ENCODE results near the gene NUP50. TPM values are rescaled to one million over a fixed set of nuclear protein-coding genes. Genes with fewer than 3 reads are reported as not detected.
"Not testable (repeated sequence)": the region's sequence is repeated elsewhere in the genome, so short reads cannot be mapped to it uniquely, and the experiment has no call there.

The NUP50 gene
- total RNA-seq, 2 donors from 2014 or later = 162 to 184 TPM

GRCh38 chr22:45190202-45190872 lies 26.6 kb downstream of the NUP50 start:
- peaks cover 9% of the 10 kb centered on the region for H3K4me1 Mint-ChIP-seq (ENCODE audit: low read depth)
- H3K27me3 Mint-ChIP-seq (ENCODE audit: low read depth) = no peaks in the 10 kb centered on the region
- H3K27ac Mint-ChIP-seq = no peak overlapping the region
- no peak overlapping the region for H3K4me3 Mint-ChIP-seq
- no peak for DNase-seq
- H3K36me3 Mint-ChIP-seq (ENCODE audit: insufficient read depth in 2 of 2) = peaks cover 0 to 5% of the 10 kb centered on the region in 2 donors
- H3K9me3 Mint-ChIP-seq = no peaks in the 10 kb centered on the region
- ATAC-seq (replicated peaks in 1 of 2) = no peak

- ATAC-seq (replicated peaks in 1 of 2); H3K9me3 Mint-ChIP-seq; DNase-seq; H3K4me1 Mint-ChIP-seq (ENCODE audit: low read depth); H3K27ac Mint-ChIP-seq; H3K27me3 Mint-ChIP-seq (ENCODE audit: low read depth); H3K36me3 Mint-ChIP-seq (ENCODE audit: insufficient read depth in 2 of 2); H3K4me3 Mint-ChIP-seq: not testable (repeated sequence)
Measured at GRCh38 chr22:45191746-45192145, 28.0 kb downstream of the NUP50 start.

GRCh38 chr22:45192701-45193187 lies 29.0 kb downstream of the NUP50 start:
- H3K4me3 Mint-ChIP-seq = no peak overlapping the region
- H3K36me3 Mint-ChIP-seq (ENCODE audit: insufficient read depth in 2 of 2) = no peaks in the 10 kb centered on the region
- DNase-seq = no peak
- H3K4me1 Mint-ChIP-seq (ENCODE audit: low read depth) = no peaks in the 10 kb centered on the region
- no peaks in the 10 kb centered on the region for H3K9me3 Mint-ChIP-seq
- ATAC-seq (replicated peaks in 1 of 2) = no peak
- H3K27ac Mint-ChIP-seq = no peak overlapping the region
- no peaks in the 10 kb centered on the region for H3K27me3 Mint-ChIP-seq (ENCODE audit: low read depth)

GRCh38 chr22:45194686-45195085 lies 31.0 kb downstream of the NUP50 start:
- no peaks in the 10 kb centered on the region for H3K9me3 Mint-ChIP-seq

GRCh38 chr22:45195616-45196015 lies 31.9 kb downstream of the NUP50 start:
- ATAC-seq (replicated peaks in 1 of 2) (no peak), DNase-seq (no peak)
- H3K4me3 Mint-ChIP-seq = no peak overlapping the region
- no peaks in the 10 kb centered on the region for H3K36me3 Mint-ChIP-seq (ENCODE audit: insufficient read depth in 2 of 2)
- no peaks in the 10 kb centered on the region for H3K27me3 Mint-ChIP-seq (ENCODE audit: low read depth)
- no peak overlapping the region for H3K27ac Mint-ChIP-seq
- H3K9me3 Mint-ChIP-seq = no peaks in the 10 kb centered on the region
- H3K4me1 Mint-ChIP-seq (ENCODE audit: low read depth) = no peaks in the 10 kb centered on the region

More at GRCh38 chr22:45194686-45195085, 31.0 kb downstream of the NUP50 start:
- ATAC-seq (replicated peaks in 1 of 2) (no peak), DNase-seq (no peak)
- no peak overlapping the region for H3K4me3 Mint-ChIP-seq
- no peaks in the 10 kb centered on the region for H3K27me3 Mint-ChIP-seq (ENCODE audit: low read depth)
- no peaks in the 10 kb centered on the region for H3K36me3 Mint-ChIP-seq (ENCODE audit: insufficient read depth in 2 of 2)
- H3K4me1 Mint-ChIP-seq (ENCODE audit: low read depth) = no peaks in the 10 kb centered on the region
- no peak overlapping the region for H3K27ac Mint-ChIP-seq

GRCh38 chr22:45196308-45196707 lies 32.6 kb downstream of the NUP50 start:
- Mint-ChIP-seq H3K36me3 (ENCODE audit: insufficient read depth in 2 of 2) (no peaks in the 10 kb centered on the region), H3K9me3 (no peaks in the 10 kb centered on the region), H3K4me1 (ENCODE audit: low read depth) (no peaks in the 10 kb centered on the region), H3K4me3 (no peak overlapping the region), H3K27ac (no peak overlapping the region), H3K27me3 (ENCODE audit: low read depth) (no peaks in the 10 kb centered on the region)
- no peak for ATAC-seq (replicated peaks in 1 of 2)
- DNase-seq = no peak

GRCh38 chr22:45196926-45197605 lies 33.3 kb downstream of the NUP50 start:
- Mint-ChIP-seq H3K4me1 (ENCODE audit: low read depth) (no peaks in the 10 kb centered on the region), H3K9me3 (no peaks in the 10 kb centered on the region), H3K27ac (no peak overlapping the region), H3K36me3 (ENCODE audit: insufficient read depth in 2 of 2) (no peaks in the 10 kb centered on the region), H3K27me3 (ENCODE audit: low read depth) (no peaks in the 10 kb centered on the region), H3K4me3 (no peak overlapping the region)
- no peak for ATAC-seq (replicated peaks in 1 of 2)
- DNase-seq = no peak

- Mint-ChIP-seq H3K27me3 (ENCODE audit: low read depth) (no peaks in the 10 kb centered on the region), H3K36me3 (ENCODE audit: insufficient read depth in 2 of 2) (no peaks in the 10 kb centered on the region), H3K4me3 (no peak overlapping the region), H3K4me1 (ENCODE audit: low read depth) (no peaks in the 10 kb centered on the region), H3K9me3 (no peaks in the 10 kb centered on the region), H3K27ac (no peak overlapping the region)
- no peak for DNase-seq
- no peak for ATAC-seq (replicated peaks in 1 of 2)
Measured at GRCh38 chr22:45197606-45198462, 34.1 kb downstream of the NUP50 start.

- Mint-ChIP-seq H3K27me3 (ENCODE audit: low read depth) (no peaks in the 10 kb centered on the region), H3K36me3 (ENCODE audit: insufficient read depth in 2 of 2) (no peaks in the 10 kb centered on the region), H3K4me1 (ENCODE audit: low read depth) (no peaks in the 10 kb centered on the region), H3K27ac (no peak overlapping the region), H3K9me3 (no peaks in the 10 kb centered on the region), H3K4me3 (no peak overlapping the region)
- DNase-seq (no peak), ATAC-seq (replicated peaks in 1 of 2) (no peak)
Measured at GRCh38 chr22:45198463-45198795, 34.7 kb downstream of the NUP50 start.

- Mint-ChIP-seq H3K4me1 (ENCODE audit: low read depth) (no peaks in the 10 kb centered on the region), H3K36me3 (ENCODE audit: insufficient read depth in 2 of 2) (no peaks in the 10 kb centered on the region), H3K27me3 (ENCODE audit: low read depth) (no peaks in the 10 kb centered on the region), H3K27ac (no peak overlapping the region), H3K9me3 (no peaks in the 10 kb centered on the region), H3K4me3 (no peak overlapping the region)
- ATAC-seq (replicated peaks in 1 of 2) (no peak), DNase-seq (no peak)
Measured at GRCh38 chr22:45199723-45200122, 36.0 kb downstream of the NUP50 start.

GRCh38 chr22:45200230-45200629 lies 36.5 kb downstream of the NUP50 start:
- no peaks in the 10 kb centered on the region for H3K36me3 Mint-ChIP-seq (ENCODE audit: insufficient read depth in 2 of 2)

GRCh38 chr22:45200860-45201511 lies 37.3 kb downstream of the NUP50 start:
- DNase-seq = no peak
- no peak for ATAC-seq (replicated peaks in 1 of 2)
- Mint-ChIP-seq H3K36me3 (ENCODE audit: insufficient read depth in 2 of 2) (no peaks in the 10 kb centered on the region), H3K4me1 (ENCODE audit: low read depth) (no peaks in the 10 kb centered on the region), H3K4me3 (no peak overlapping the region), H3K27ac (no peak overlapping the region), H3K9me3 (no peaks in the 10 kb centered on the region), H3K27me3 (ENCODE audit: low read depth) (no peaks in the 10 kb centered on the region)

More at GRCh38 chr22:45200230-45200629, 36.5 kb downstream of the NUP50 start:
- Mint-ChIP-seq H3K27me3 (ENCODE audit: low read depth) (no peaks in the 10 kb centered on the region), H3K4me1 (ENCODE audit: low read depth) (no peaks in the 10 kb centered on the region), H3K27ac (no peak overlapping the region), H3K9me3 (no peaks in the 10 kb centered on the region), H3K4me3 (no peak overlapping the region)
- ATAC-seq (replicated peaks in 1 of 2) (no peak), DNase-seq (no peak)
